Stomach (tissue), 4 donors: ENCODE results near the gene TMEM250.

Experiments used
- CTCF ChIP-seq, 7 experiments: fragments of 450-650 bp in 4 of 7; fragments of 200-600 bp in 3 of 7; sonication (generic) in 3 of 7; IDR thresholded peaks; one replicate each; pipeline ENCODE4 v1.5.1; 2016 to 2019; ENCODE audit warnings: antibody characterized with exemption in 7 of 7, control low read depth in 2 of 7, mild to moderate bottlenecking in 1 of 7
- EP300 ChIP-seq: sonication (generic); formaldehyde crosslinking; IDR thresholded peaks from one replicate; pipeline ENCODE4 v1.6.1; 2017; ENCODE audit warnings: antibody characterized with exemption
- POLR2AphosphoS5 ChIP-seq, 3 donors: sonication (generic); formaldehyde crosslinking; IDR thresholded peaks; one replicate each; pipeline ENCODE4 v1.6.1; 2016; ENCODE audit warnings: antibody characterized with exemption in 3 of 3

GRCh38 chr9:136117916-136118319 is 757 bp downstream of the TMEM250 start:
- TF ChIP-seq EP300 (no peak), POLR2AphosphoS5 (IDR thresholded peaks at IDR 0.05) (no peak), CTCF (IDR thresholded peaks at IDR 0.05) (no peak)
